ENCODE data around the gene FAU.

Gene FAU

GRCh38 chr11:65078786-65079342 lies 43.1 kb downstream of the FAU start:
- CTCF ChIA-PET = interaction anchor here (0.6 to 1.5 kb wide), 7 partner anchors 9 to 226 kb away, joined by 3 to 6 read pairs (median 3); partner anchors contain the start of gene NAALADL1
- TF ChIP-seq ZNF169 (tag by site-specific recombination; IDR thresholded peaks at IDR 0.05) (no peak), YY1 (tag by site-specific recombination; IDR thresholded peaks at IDR 0.05) (no peak), ZBTB21 (tag by site-specific recombination; IDR thresholded peaks at IDR 0.05) (no peak), ZNF266 (tag by site-specific recombination; IDR thresholded peaks at IDR 0.05; ENCODE audit: low read depth) (no peak), ZNF311 (tag by site-specific recombination; IDR thresholded peaks at IDR 0.05; ENCODE audit: borderline replicate concordance) (no peak), ZNF747 (tag by site-specific recombination; IDR thresholded peaks at IDR 0.05) (no peak), SP3 (tag by site-specific recombination; IDR thresholded peaks at IDR 0.05) (no peak), ZNF664 (tag by site-specific recombination; IDR thresholded peaks at IDR 0.05) (no peak), OVOL3 (tag by site-specific recombination; IDR thresholded peaks at IDR 0.05) (no peak)
- Histone ChIP-seq H3K4me1 (ENCODE audit: control insufficient read depth, insufficient read depth, low read length) (peaks cover 3% of the 10 kb centered on the region; the same call in 1 of the 2 replicates), H3K4me3 (ENCODE audit: low read depth, low read length) (no peak overlapping the region), H3K27ac (ENCODE audit: extremely low read depth, low read depth, low read length) (no peak overlapping the region), H3K9me3 (ENCODE audit: control insufficient read depth, insufficient read depth, low read depth, low read length) (no peaks in the 10 kb centered on the region), H3K36me3 (ENCODE audit: control insufficient read depth in 2 of 2, insufficient read depth in 1 of 2, low read length in 2 of 2) (peaks cover 5 to 71% of the 10 kb centered on the region in 2 experiments; a peak in 2 of 3 replicates)
- POLR2A ChIA-PET = interaction anchor here (0.6 kb wide), 1 partner anchor 28 kb away, joined by 6 read pairs; no protein-coding TSS in a partner anchor

GRCh38 chr11:65078151-65078550 lies 43.8 kb downstream of the FAU start:
- Histone ChIP-seq H3K9me3 (ENCODE audit: control insufficient read depth, insufficient read depth, low read depth, low read length) (no peaks in the 10 kb centered on the region), H3K4me3 (ENCODE audit: low read depth, low read length) (no peak overlapping the region), H3K27ac (ENCODE audit: extremely low read depth, low read depth, low read length) (no peak overlapping the region), H3K36me3 (ENCODE audit: control insufficient read depth in 2 of 2, insufficient read depth in 1 of 2, low read length in 2 of 2) (peaks cover 5 to 71% of the 10 kb centered on the region in 2 experiments; a peak in 2 of 3 replicates), H3K4me1 (ENCODE audit: control insufficient read depth, insufficient read depth, low read length) (peaks cover 3% of the 10 kb centered on the region; the same call in 1 of the 2 replicates)
- ChIA-PET POLR2A (interaction anchor here (0.6 kb wide), 1 partner anchor 27 kb away, joined by 6 read pairs; no protein-coding TSS in a partner anchor), CTCF (interaction anchor here (0.6 to 1.5 kb wide), 9 partner anchors 8 to 225 kb away, joined by 3 to 6 read pairs (median 4); partner anchors contain the start of genes NAALADL1 and SAC3D1)
- peak; percentile 36 for TF ChIP-seq CTCF (tag by site-specific recombination; IDR thresholded peaks at IDR 0.05)
- no peak for TF ChIP-seq SETDB1 (IDR thresholded peaks at IDR 0.05; ENCODE audit: insufficient read length, low read length)

GRCh38 chr11:65077451-65077850 lies 44.5 kb downstream of the FAU start:
- no peak overlapping the region for H3K27ac ChIP-seq (ENCODE audit: extremely low read depth, low read depth, low read length)

GRCh38 chr11:65072631-65072966 lies 49.3 kb downstream of the FAU start:
- TF ChIP-seq ZNF747 (tag by site-specific recombination; IDR thresholded peaks at IDR 0.05) = no peak
- TF ChIP-seq ZNF600 (tag by site-specific recombination; IDR thresholded peaks at IDR 0.05) = peak; percentile 31; the same call in 1 of the 2 replicates
- no peak overlapping the region for H3K27ac ChIP-seq (ENCODE audit: extremely low read depth, low read depth, low read length)
- no peaks in the 10 kb centered on the region for H3K9me3 ChIP-seq (ENCODE audit: control insufficient read depth, insufficient read depth, low read depth, low read length)
- ChIA-PET CTCF (interaction anchor here (0.6 to 0.8 kb wide), 2 partner anchors 15 to 31 kb away, joined by 3 to 5 read pairs; no protein-coding TSS in a partner anchor), POLR2A (interaction anchor here (0.8 to 1.3 kb wide), 3 partner anchors 10 to 23 kb away, joined by 4 to 5 read pairs (median 4); no protein-coding TSS in a partner anchor)
- no peak overlapping the region for H3K4me3 ChIP-seq (ENCODE audit: low read depth, low read length)
- no peaks in the 10 kb centered on the region for H3K4me1 ChIP-seq (ENCODE audit: control insufficient read depth, insufficient read depth, low read length)
- peaks cover 0 to 20% of the 10 kb centered on the region in 2 experiments; a peak in 2 of 3 replicates for H3K36me3 ChIP-seq (ENCODE audit: control insufficient read depth in 2 of 2, insufficient read depth in 1 of 2, low read length in 2 of 2)

More at GRCh38 chr11:65077451-65077850, 44.5 kb downstream of the FAU start:
- ChIA-PET CTCF (interaction anchor here (0.5 to 2.2 kb wide), 11 partner anchors 7 to 659 kb away, joined by 3 to 8 read pairs (median 3); partner anchors contain the start of gene SAC3D1), POLR2A (interaction anchor here (0.7 kb wide), 1 partner anchor 13 kb away, joined by 3 read pairs; no protein-coding TSS in a partner anchor)
- Histone ChIP-seq H3K36me3 (ENCODE audit: control insufficient read depth in 2 of 2, insufficient read depth in 1 of 2, low read length in 2 of 2) (peaks cover 5 to 66% of the 10 kb centered on the region in 2 experiments; a peak in 2 of 3 replicates), H3K9me3 (ENCODE audit: control insufficient read depth, insufficient read depth, low read depth, low read length) (no peaks in the 10 kb centered on the region), H3K4me3 (ENCODE audit: low read depth, low read length) (no peak overlapping the region), H3K4me1 (ENCODE audit: control insufficient read depth, insufficient read depth, low read length) (no peaks in the 10 kb centered on the region)
- TF ChIP-seq ZNF792 (tag by site-specific recombination; IDR thresholded peaks at IDR 0.05) = no peak
- 0 out of 2 replicates have a peak, but pooled peaks have one; percentile 40 for TF ChIP-seq ZBTB17 (tag by site-specific recombination; IDR thresholded peaks at IDR 0.05)

Data from HEK293 (cell line).